Uterus (tissue), 4 donors: ENCODE results near the gene ABCB6. TPM values are rescaled to one million over a fixed set of nuclear protein-coding genes. Genes with fewer than 3 reads are reported as not detected.

Source experiments
- DNase-seq, 2 donors: peaks; one replicate each; pipeline ENCODE4 v3.0.0-alpha.2; 2019 to 2020
- H3K27ac ChIP-seq, 2 donors: fragments of 200-600 bp; sonication (generic); 1 replicate in 1 of 2; 2 replicates in 1 of 2; pipeline ENCODE4 v1.5.1; 2016 to 2018
- H3K27me3 ChIP-seq, 2 donors: fragments of 200-600 bp; sonication (generic); one replicate each; pipeline ENCODE4 v1.5.1; 2018 to 2019; ENCODE audit warnings: control low read depth in 1 of 2
- H3K36me3 ChIP-seq, 2 donors: fragments of 200-600 bp; sonication (generic); one replicate each; pipeline ENCODE4 v1.5.1; 2019; ENCODE audit warnings: control low read depth in 1 of 2
- H3K4me1 ChIP-seq, 2 donors: fragments of 200-600 bp; sonication (generic); one replicate each; pipeline ENCODE4 v1.5.1; 2018 to 2019; ENCODE audit warnings: control low read depth in 1 of 2
- H3K4me3 ChIP-seq, 2 donors: fragments of 200-600 bp; sonication (generic); 1 replicate in 1 of 2; 2 replicates in 1 of 2; pipeline ENCODE4 v1.5.1; 2018 to 2019; ENCODE audit warnings: mild to moderate bottlenecking in 1 of 2
- H3K9me3 ChIP-seq, 2 donors: fragments of 200-600 bp; sonication (generic); one replicate each; pipeline ENCODE4 v1.5.1; 2019; ENCODE audit warnings: control low read depth in 1 of 2
- CTCF ChIP-seq, 4 experiments: fragments of 200-600 bp in 2 of 4; fragments of 450-650 bp in 2 of 4; sonication (generic) in 2 of 4; IDR thresholded peaks; one replicate each; pipeline ENCODE4 v1.5.1; 2016 to 2019; ENCODE audit warnings: antibody characterized with exemption in 4 of 4, mild to moderate bottlenecking in 2 of 4, moderate library complexity in 1 of 4
- POLR2A ChIP-seq, 2 donors: fragments of 450-650 bp; IDR thresholded peaks; one replicate each; pipeline ENCODE4 v1.6.1; 2016; ENCODE audit warnings: antibody characterized with exemption in 2 of 2, mild to moderate bottlenecking in 1 of 2, moderate library complexity in 1 of 2
- intact Hi-C: fragments of 100-400 bp; cut with DNase I; formaldehyde crosslinking; loops from one replicate; pipeline ENCODE4 v1.15.1; 2023; ENCODE audit warnings: low total_unique reads
- total RNA-seq, 4 donors: library from RNA; depleted of rRNA in 3 of 4; stranded (reverse); fragments of >200 nt in 3 of 4; gene quantifications; one replicate each; pipeline versions ENCODE4 v1.1.0 to v1.2.4, GENCODE V29; 2014 to 2023
- donor health status: DM: yes; HTN: yes; CAD: no.

ABCB6 gene
- total RNA-seq, 4 donors from 2014 or later: 7.1 to 37.6 (median 27.7) TPM

- Histone ChIP-seq H3K36me3 (no peaks in the 10 kb centered on the region), H3K4me3 (no peak overlapping the region), H3K27me3 (no peaks in the 10 kb centered on the region), H3K9me3 (no peaks in the 10 kb centered on the region), H3K4me1 (no peaks in the 10 kb centered on the region), H3K27ac (no peak overlapping the region)
- TF ChIP-seq CTCF (IDR thresholded peaks at IDR 0.05) (no peak), POLR2A (IDR thresholded peaks at IDR 0.05) (no peak)
- no peak for DNase-seq
- intact Hi-C loops: no loop called here
Measured at GRCh38 chr2:219186754-219187456, 31.9 kb downstream of the ABCB6 start.

GRCh38 chr2:219184121-219184520 is 34.6 kb downstream of the ABCB6 start:
- H3K4me1 ChIP-seq: peaks cover 0 to 3% of the 10 kb centered on the region in 2 donors
- H3K27me3 ChIP-seq: no peaks in the 10 kb centered on the region
- TF ChIP-seq POLR2A (IDR thresholded peaks at IDR 0.05) (no peak), CTCF (IDR thresholded peaks at IDR 0.05) (no peak)
- H3K4me3 ChIP-seq: no peak overlapping the region
- H3K9me3 ChIP-seq: no peaks in the 10 kb centered on the region
- no peaks in the 10 kb centered on the region for H3K36me3 ChIP-seq
- intact Hi-C loops: loop anchor here (5.0 kb wide), 1 partner anchor 33 kb away; the partner anchor contains the start of gene ABCB6
- H3K27ac ChIP-seq: no peak overlapping the region
- no peak for DNase-seq

GRCh38 chr2:219183151-219183772 is 35.5 kb downstream of the ABCB6 start:
- Histone ChIP-seq H3K4me3 (no peak overlapping the region), H3K36me3 (no peaks in the 10 kb centered on the region), H3K9me3 (no peaks in the 10 kb centered on the region), H3K4me1 (peaks cover 0 to 7% of the 10 kb centered on the region in 2 donors), H3K27me3 (no peaks in the 10 kb centered on the region), H3K27ac (no peak overlapping the region)
- intact Hi-C loops: loop anchor here (5.0 kb wide), 1 partner anchor 34 kb away; the partner anchor contains the start of gene ABCB6
- TF ChIP-seq POLR2A (IDR thresholded peaks at IDR 0.05) (no peak), CTCF (IDR thresholded peaks at IDR 0.05) (no peak)
- no peak for DNase-seq

- Histone ChIP-seq H3K36me3 (no peaks in the 10 kb centered on the region), H3K4me3 (no peak overlapping the region), H3K27ac (no peak overlapping the region), H3K9me3 (no peaks in the 10 kb centered on the region), H3K4me1 (peaks cover 0 to 7% of the 10 kb centered on the region in 2 donors), H3K27me3 (no peaks in the 10 kb centered on the region)
- intact Hi-C loops: loop anchor here (5.0 kb wide), 1 partner anchor 35 kb away; the partner anchor contains the start of gene ABCB6
- TF ChIP-seq CTCF (IDR thresholded peaks at IDR 0.05): no peak
- no peak for TF ChIP-seq POLR2A (IDR thresholded peaks at IDR 0.05)
- DNase-seq: no peak
Measured at GRCh38 chr2:219182331-219183150, 36.2 kb downstream of the ABCB6 start.
